AG09309 (cell line): ENCODE results near the gene CHCHD6.

ENCODE experiments used
- DNase-seq: peaks from one replicate; pipeline ENCODE4 v3.0.0-alpha.2; 2010; ENCODE audit warnings: low read depth
- H3K4me3 ChIP-seq: 2 replicates; pipeline ENCODE4 v1.5.1; 2011; ENCODE audit warnings: mild to moderate bottlenecking, low read depth, low read length, moderate library complexity; ENCODE audit not compliant: control insufficient read depth
- TF ChIP-seq, protein P1 (sequence below): IDR thresholded peaks from 2 replicates; pipeline ENCODE4 v1.5.1; 2011; ENCODE audit warnings: mild to moderate bottlenecking, low read depth, low read length, inconsistent platforms; ENCODE audit not compliant: insufficient read depth, control insufficient read depth; ENCODE audit errors: missing control alignments

Gene CHCHD6

DNA sequence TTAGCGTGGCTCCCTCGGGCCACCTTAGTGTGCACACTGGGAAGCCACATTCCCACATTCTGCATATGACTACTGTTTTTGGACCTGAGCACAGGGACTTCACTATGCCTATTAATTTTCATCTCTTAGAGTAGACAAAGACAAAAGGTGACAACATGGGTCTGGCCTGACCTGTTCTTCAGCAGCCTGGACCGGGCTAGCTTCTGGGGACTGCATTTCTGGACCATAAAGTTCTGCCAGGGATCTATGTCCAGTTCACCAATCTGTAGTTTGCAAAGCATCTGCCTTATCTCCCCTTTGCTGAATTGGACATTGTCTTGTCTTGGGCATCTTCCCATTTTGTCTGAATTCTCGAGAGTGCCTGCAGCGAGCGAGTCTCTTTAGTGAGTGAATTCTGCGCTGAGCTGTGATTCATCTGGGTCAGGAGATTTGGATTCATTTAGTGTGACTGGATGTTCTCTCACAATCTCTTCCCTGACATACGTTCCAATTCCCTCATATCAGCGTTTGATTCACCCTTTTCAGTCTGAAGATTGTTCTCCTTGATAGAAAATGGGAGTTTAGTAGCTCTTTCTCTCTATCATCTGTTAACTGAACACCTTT, 166.7 kb downstream of the CHCHD6 start:
- TF ChIP-seq, protein P1, sequence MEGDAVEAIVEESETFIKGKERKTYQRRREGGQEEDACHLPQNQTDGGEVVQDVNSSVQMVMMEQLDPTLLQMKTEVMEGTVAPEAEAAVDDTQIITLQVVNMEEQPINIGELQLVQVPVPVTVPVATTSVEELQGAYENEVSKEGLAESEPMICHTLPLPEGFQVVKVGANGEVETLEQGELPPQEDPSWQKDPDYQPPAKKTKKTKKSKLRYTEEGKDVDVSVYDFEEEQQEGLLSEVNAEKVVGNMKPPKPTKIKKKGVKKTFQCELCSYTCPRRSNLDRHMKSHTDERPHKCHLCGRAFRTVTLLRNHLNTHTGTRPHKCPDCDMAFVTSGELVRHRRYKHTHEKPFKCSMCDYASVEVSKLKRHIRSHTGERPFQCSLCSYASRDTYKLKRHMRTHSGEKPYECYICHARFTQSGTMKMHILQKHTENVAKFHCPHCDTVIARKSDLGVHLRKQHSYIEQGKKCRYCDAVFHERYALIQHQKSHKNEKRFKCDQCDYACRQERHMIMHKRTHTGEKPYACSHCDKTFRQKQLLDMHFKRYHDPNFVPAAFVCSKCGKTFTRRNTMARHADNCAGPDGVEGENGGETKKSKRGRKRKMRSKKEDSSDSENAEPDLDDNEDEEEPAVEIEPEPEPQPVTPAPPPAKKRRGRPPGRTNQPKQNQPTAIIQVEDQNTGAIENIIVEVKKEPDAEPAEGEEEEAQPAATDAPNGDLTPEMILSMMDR, result no peak
- H3K4me3 ChIP-seq, result no peak overlapping the region
- DNase-seq, result no peak

DNA sequence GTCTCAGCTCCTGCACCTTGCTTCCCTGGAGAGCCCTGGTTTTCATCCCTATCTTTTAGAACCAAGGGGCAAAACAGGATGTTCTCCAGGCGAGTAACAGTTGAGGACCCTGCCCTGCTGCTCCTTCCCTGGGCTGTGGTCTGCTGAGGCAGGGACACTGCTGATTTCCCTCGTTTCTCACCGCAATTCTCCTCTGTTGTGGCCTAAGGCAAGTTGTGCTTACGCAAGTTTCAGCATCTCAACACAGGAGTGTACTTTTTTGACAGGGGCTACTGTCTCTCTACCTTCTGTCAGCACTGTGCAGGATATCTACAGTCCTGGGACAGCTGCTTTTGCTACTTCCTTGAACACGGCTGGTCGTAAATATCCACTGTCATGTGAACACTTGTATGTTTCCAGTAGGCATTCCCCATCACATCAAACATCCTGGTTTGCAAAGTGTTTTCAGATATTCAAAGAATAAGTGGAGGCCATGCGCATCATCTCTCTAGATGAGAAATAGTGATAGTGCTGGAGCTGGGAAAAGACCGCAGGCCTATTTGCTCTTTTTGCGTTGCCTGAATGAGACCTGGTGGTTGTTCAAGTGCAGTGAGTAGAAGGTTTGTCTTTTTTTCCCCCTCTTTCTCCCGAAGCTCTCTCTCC, 168.8 kb downstream of the CHCHD6 start:
- TF ChIP-seq, protein P1, result no peak
- H3K4me3 ChIP-seq, result no peak overlapping the region
- no peak for DNase-seq

DNA sequence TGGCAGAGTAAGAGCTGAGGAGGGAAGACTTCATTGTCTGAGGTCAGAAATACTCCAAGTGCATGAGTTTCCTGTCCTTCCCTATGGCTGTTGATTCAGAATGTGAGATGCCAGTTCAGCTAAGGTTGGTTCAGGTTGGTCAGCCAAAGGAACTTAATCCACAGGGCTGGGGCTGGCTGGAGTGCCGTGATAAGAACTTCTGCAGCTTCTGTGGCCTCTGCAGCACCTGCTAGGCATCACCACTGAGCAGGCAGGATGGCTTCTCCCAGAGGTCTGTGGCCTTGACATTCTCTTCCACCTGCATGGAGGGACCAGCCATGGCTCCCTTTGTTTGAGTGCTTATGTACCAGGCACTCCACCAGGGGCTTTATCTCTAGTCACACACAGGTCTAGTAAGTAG, 169.4 kb downstream of the CHCHD6 start:
- no peak for DNase-seq
- TF ChIP-seq, protein P1, result no peak
- H3K4me3 ChIP-seq, result no peak overlapping the region

DNA sequence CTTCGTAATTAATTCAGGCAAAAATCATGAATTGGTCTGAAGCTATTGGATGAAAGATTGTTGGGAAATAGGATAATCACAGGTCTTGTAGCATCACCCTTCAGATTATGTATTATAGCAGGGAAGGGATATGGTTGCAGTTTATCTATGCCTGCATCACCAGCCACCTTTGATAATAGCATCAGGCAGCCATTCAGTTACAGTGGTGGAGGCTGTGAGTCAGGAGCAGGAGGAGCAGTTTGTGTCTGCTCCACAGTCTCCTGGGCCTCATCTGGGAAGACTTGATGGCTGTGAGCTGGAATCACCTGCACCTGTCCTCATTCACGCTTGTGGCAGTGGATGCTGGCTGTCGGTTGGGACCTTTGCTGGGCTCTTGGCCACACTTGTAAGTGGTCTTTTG, 174.6 kb downstream of the CHCHD6 start:
- TF ChIP-seq, protein P1, result no peak
- H3K4me3 ChIP-seq, result no peak overlapping the region
- DNase-seq, result no peak

DNA sequence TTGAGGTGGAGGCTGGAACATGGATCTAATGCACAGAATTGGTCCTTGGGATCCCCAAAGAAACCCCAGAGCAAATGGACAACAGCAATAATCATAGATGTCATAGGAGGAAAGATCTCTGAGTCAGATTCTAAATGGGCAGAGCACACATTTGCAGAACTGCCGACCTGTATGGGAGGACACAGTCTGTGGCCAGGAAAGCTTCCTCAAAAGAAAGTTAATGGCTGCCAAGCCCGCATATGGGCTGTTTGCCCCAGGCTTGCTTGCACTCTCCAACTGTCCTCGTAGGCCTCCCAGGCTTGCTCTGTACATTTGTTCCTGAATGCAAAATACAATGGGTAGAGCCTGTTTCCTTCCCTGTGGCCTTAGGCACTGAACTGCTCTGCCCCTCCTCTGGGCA, 176.9 kb downstream of the CHCHD6 start:
- DNase-seq, result no peak
- TF ChIP-seq, protein P1, result no peak
- H3K4me3 ChIP-seq, result no peak overlapping the region

DNA sequence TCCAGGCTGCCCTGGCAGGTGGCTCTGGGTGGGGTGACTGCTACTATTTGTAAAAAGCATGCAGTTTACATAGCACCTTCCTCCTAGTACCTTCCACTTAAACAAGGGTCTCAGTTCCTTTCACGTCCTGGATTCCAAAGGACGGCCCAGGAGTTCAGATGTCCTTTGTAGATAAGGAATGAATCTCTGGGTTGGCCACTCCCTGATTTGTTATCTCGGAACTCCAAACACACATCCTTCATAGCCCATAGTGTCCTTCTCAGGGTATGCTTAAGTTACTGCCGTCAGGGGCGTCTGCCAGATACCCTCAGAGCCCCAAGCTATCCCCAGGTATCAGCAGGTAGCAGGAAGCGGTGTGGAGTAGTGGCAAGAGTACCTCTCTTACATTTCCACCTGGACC, 177.8 kb downstream of the CHCHD6 start:
- TF ChIP-seq, protein P1, result no peak
- DNase-seq, result no peak
- H3K4me3 ChIP-seq, result no peak overlapping the region
